OCI-LY1 (cell line): Measurements from ENCODE around the gene CWC22.

Experiments used
- H2AFZ ChIP-seq: fragments of 200-600 bp; sonication (generic), shearing (Covaris generic); 2 replicates; pipeline ENCODE4 v1.6.0; 2014; ENCODE audit warnings: antibody characterized with exemption, mild to moderate bottlenecking, low read length
- H3F3A ChIP-seq: fragments of 200-600 bp; sonication (generic), shearing (Covaris generic); 2 replicates; pipeline ENCODE4 v1.6.0; 2014; ENCODE audit warnings: mild to moderate bottlenecking, antibody characterized with exemption, low read length, moderate library complexity; ENCODE audit not compliant: insufficient read depth
- H3K27ac ChIP-seq: fragments of 200-600 bp; sonication (generic); 2 replicates; pipeline ENCODE4 v1.5.1; 2014; ENCODE audit warnings: low read length, mixed run types, mild to moderate bottlenecking, low read depth; ENCODE audit not compliant: poor library complexity, severe bottlenecking
- H3K27me3 ChIP-seq: fragments of 200-600 bp; sonication (generic); 2 replicates; pipeline ENCODE4 v1.6.0; 2014; ENCODE audit warnings: antibody characterized with exemption, mild to moderate bottlenecking, low read length, moderate library complexity; ENCODE audit not compliant: insufficient read depth
- H3K36me3 ChIP-seq: fragments of 200-600 bp; sonication (generic); 2 replicates; pipeline ENCODE4 v1.6.1; 2014; ENCODE audit warnings: mild to moderate bottlenecking, antibody characterized with exemption, low read length, moderate library complexity, mixed read lengths; ENCODE audit not compliant: insufficient read depth
- H3K4me1 ChIP-seq: fragments of 200-600 bp; sonication (generic); 2 replicates; pipeline ENCODE4 v1.5.1; 2014; ENCODE audit warnings: mild to moderate bottlenecking, low read length, moderate library complexity; ENCODE audit not compliant: insufficient read depth, severe bottlenecking
- H3K4me2 ChIP-seq: fragments of 200-600 bp; sonication (generic), shearing (Covaris generic); 2 replicates; pipeline ENCODE4 v1.6.1; 2014; ENCODE audit warnings: low read length
- H3K4me3 ChIP-seq: fragments of 200-600 bp; sonication (generic); 2 replicates; pipeline ENCODE4 v1.5.1; 2014; ENCODE audit warnings: low read length, low read depth, mild to moderate bottlenecking, mixed read lengths; ENCODE audit not compliant: poor library complexity, severe bottlenecking
- H3K79me2 ChIP-seq: fragments of 200-600 bp; shearing (Covaris generic); 2 replicates; pipeline ENCODE4 v1.6.1; 2016; ENCODE audit warnings: mixed run types, low read length, mixed read lengths; ENCODE audit not compliant: insufficient read depth
- H3K9ac ChIP-seq: fragments of 200-600 bp; sonication (generic), shearing (Covaris generic); 2 replicates; pipeline ENCODE4 v1.6.1; 2014; ENCODE audit warnings: mild to moderate bottlenecking, low read length, mixed read lengths
- H3K9me2 ChIP-seq: fragments of 200-600 bp; sonication (generic), shearing (Covaris generic); 2 replicates; pipeline ENCODE4 v1.6.1; 2014; ENCODE audit warnings: low read depth, mild to moderate bottlenecking, low read length, mixed read lengths
- H3K9me3 ChIP-seq: fragments of 200-600 bp; shearing (Covaris generic); 2 replicates; pipeline ENCODE4 v1.6.1; 2014; ENCODE audit warnings: low read length, mixed read lengths
- H4K20me1 ChIP-seq: fragments of 200-600 bp; sonication (generic), shearing (Covaris generic); 2 replicates; pipeline ENCODE4 v1.6.0; 2016; ENCODE audit warnings: mild to moderate bottlenecking, low read length; ENCODE audit not compliant: insufficient read depth
- CTCF ChIP-seq: fragments of 200-600 bp; sonication (generic), shearing (Covaris generic); IDR thresholded peaks from 2 replicates; pipeline ENCODE4 v1.5.1; 2017; ENCODE audit warnings: mild to moderate bottlenecking, antibody characterized with exemption, low read length, moderate library complexity, mixed read lengths
- EZH2 ChIP-seq: fragments of 200-600 bp; sonication (generic), shearing (Covaris generic); IDR thresholded peaks from 2 replicates; pipeline ENCODE4 v1.8.0; 2017; ENCODE audit warnings: borderline replicate concordance, mixed run types, mild to moderate bottlenecking, antibody characterized with exemption, low read length, moderate library complexity, mixed read lengths

CWC22 gene

GRCh38 chr2:180016937-180017336 is 9.8 kb upstream of the CWC22 start:
- Histone ChIP-seq H4K20me1 (no peaks in the 10 kb centered on the region), H3K9me2 (no peaks in the 10 kb centered on the region), H3F3A (no peaks in the 10 kb centered on the region), H3K4me3 (no peak overlapping the region), H3K4me1 (no peaks in the 10 kb centered on the region), H3K79me2 (no peaks in the 10 kb centered on the region), H3K27me3 (no peaks in the 10 kb centered on the region), H3K9me3 (no peaks in the 10 kb centered on the region), H3K27ac (no peak overlapping the region), H3K4me2 (no peak overlapping the region), H3K36me3 (no peaks in the 10 kb centered on the region), H3K9ac (no peak overlapping the region), H2AFZ (no peak overlapping the region)
- TF ChIP-seq CTCF (no peak), EZH2 (no peak)

GRCh38 chr2:180015951-180016709 is 9.0 kb upstream of the CWC22 start:
- H3K9me3 ChIP-seq: no peaks in the 10 kb centered on the region
- H3K27me3 ChIP-seq: no peaks in the 10 kb centered on the region
- no peak overlapping the region for H2AFZ ChIP-seq
- H3K9ac ChIP-seq: no peak overlapping the region
- no peaks in the 10 kb centered on the region for H3F3A ChIP-seq
- no peak overlapping the region for H3K4me2 ChIP-seq
- H4K20me1 ChIP-seq: no peaks in the 10 kb centered on the region
- H3K27ac ChIP-seq: no peak overlapping the region
- no peak overlapping the region for H3K4me3 ChIP-seq
- no peaks in the 10 kb centered on the region for H3K36me3 ChIP-seq
- TF ChIP-seq CTCF (no peak), EZH2 (no peak)
- H3K9me2 ChIP-seq: no peaks in the 10 kb centered on the region
- H3K79me2 ChIP-seq: no peaks in the 10 kb centered on the region
- H3K4me1 ChIP-seq: no peaks in the 10 kb centered on the region

GRCh38 chr2:180012523-180012922 is 5.4 kb upstream of the CWC22 start:
- Histone ChIP-seq H3K9me2 (no peaks in the 10 kb centered on the region), H2AFZ (no peak overlapping the region), H3K9me3 (no peaks in the 10 kb centered on the region), H3K4me3 (no peak overlapping the region), H3K4me1 (peaks cover 3% of the 10 kb centered on the region), H3K27me3 (no peaks in the 10 kb centered on the region), H3K79me2 (no peaks in the 10 kb centered on the region), H3K4me2 (no peak overlapping the region), H3F3A (no peaks in the 10 kb centered on the region), H3K36me3 (no peaks in the 10 kb centered on the region), H3K27ac (no peak overlapping the region), H3K9ac (no peak overlapping the region), H4K20me1 (no peaks in the 10 kb centered on the region)
- TF ChIP-seq EZH2 (no peak), CTCF (no peak)
